Urothelium cell line (cell line): ENCODE measurements around the gene PRKCE.

Experiments
- DNase-seq: peaks from one replicate; pipeline ENCODE4 v3.0.0; 2011; ENCODE audit warnings: low spot score, mixed read lengths
- FAIRE-seq: peaks from 2 replicates; lab custom pipeline; 2011; peaks lifted over from hg19 to GRCh38; lab: Jason Lieb, UNC

The PRKCE gene

GRCh38 chr2:46151577-46151976, 500.1 kb downstream of the PRKCE start:
- DNase-seq, result no peak
- no peak for FAIRE-seq

- DNase-seq (no peak), FAIRE-seq (no peak)
Measured at GRCh38 chr2:46153996-46154753, 502.7 kb downstream of the PRKCE start.

- DNase-seq (no peak), FAIRE-seq (no peak)
Measured at GRCh38 chr2:46157072-46157965, 505.8 kb downstream of the PRKCE start.

GRCh38 chr2:46157966-46158310, 506.5 kb downstream of the PRKCE start:
- DNase-seq, result no peak
- FAIRE-seq, result no peak

GRCh38 chr2:46158661-46159060, 507.2 kb downstream of the PRKCE start:
- DNase-seq (no peak), FAIRE-seq (no peak)

- no peak for FAIRE-seq
- DNase-seq, result no peak
Measured at GRCh38 chr2:46160326-46160725, 508.9 kb downstream of the PRKCE start.

GRCh38 chr2:46161315-46161714, 509.8 kb downstream of the PRKCE start:
- no peak for FAIRE-seq
- DNase-seq, result no peak

GRCh38 chr2:46161911-46162310, 510.4 kb downstream of the PRKCE start:
- DNase-seq, result no peak
- peak; percentile 27 for FAIRE-seq

GRCh38 chr2:46162329-46163097, 511.0 kb downstream of the PRKCE start:
- DNase-seq (no peak), FAIRE-seq (no peak)

- FAIRE-seq (peak; percentile 61), DNase-seq (no peak)
Measured at GRCh38 chr2:46163098-46163430, 511.6 kb downstream of the PRKCE start.

- peak; percentile 78 for DNase-seq
- FAIRE-seq, result no peak
Measured at GRCh38 chr2:46163804-46164528, 512.5 kb downstream of the PRKCE start.

GRCh38 chr2:46164529-46165301, 513.2 kb downstream of the PRKCE start:
- peak; percentile 66 for FAIRE-seq
- peak; percentile 89 for DNase-seq

- FAIRE-seq, result peak; percentile 52
Measured at GRCh38 chr2:46165916-46166315, 514.4 kb downstream of the PRKCE start.

GRCh38 chr2:46167406-46167805, 515.9 kb downstream of the PRKCE start:
- no peak for FAIRE-seq
- peak; percentile 62 for DNase-seq

More at GRCh38 chr2:46165916-46166315, 514.4 kb downstream of the PRKCE start:
- DNase-seq, result no peak

GRCh38 chr2:46167924-46168323, 516.4 kb downstream of the PRKCE start:
- FAIRE-seq (no peak), DNase-seq (peak; percentile 35)

GRCh38 chr2:46169467-46169866, 518.0 kb downstream of the PRKCE start:
- DNase-seq (no peak), FAIRE-seq (no peak)

- no peak for FAIRE-seq
Measured at GRCh38 chr2:46170026-46170425, 518.6 kb downstream of the PRKCE start.

GRCh38 chr2:46170611-46171350, 519.3 kb downstream of the PRKCE start:
- FAIRE-seq (no peak), DNase-seq (no peak)

More at GRCh38 chr2:46170026-46170425, 518.6 kb downstream of the PRKCE start:
- no peak for DNase-seq

- FAIRE-seq, result no peak
- no peak for DNase-seq
Measured at GRCh38 chr2:46171411-46171953, 520.0 kb downstream of the PRKCE start.
